PFSK-1 (cell line): ENCODE results near the gene NIPA2.

ENCODE experiments used
- SIN3A ChIP-seq: IDR thresholded peaks from 2 replicates; pipeline ENCODE4 v1.6.1; 2012; ENCODE audit warnings: mild to moderate bottlenecking, low read length, moderate library complexity, borderline replicate concordance; ENCODE audit not compliant: insufficient read depth
- TAF1 ChIP-seq: IDR thresholded peaks from 2 replicates; pipeline ENCODE4 v1.6.1; 2012; ENCODE audit warnings: low read length, control low read depth, borderline replicate concordance; ENCODE audit not compliant: insufficient read depth

DNA sequence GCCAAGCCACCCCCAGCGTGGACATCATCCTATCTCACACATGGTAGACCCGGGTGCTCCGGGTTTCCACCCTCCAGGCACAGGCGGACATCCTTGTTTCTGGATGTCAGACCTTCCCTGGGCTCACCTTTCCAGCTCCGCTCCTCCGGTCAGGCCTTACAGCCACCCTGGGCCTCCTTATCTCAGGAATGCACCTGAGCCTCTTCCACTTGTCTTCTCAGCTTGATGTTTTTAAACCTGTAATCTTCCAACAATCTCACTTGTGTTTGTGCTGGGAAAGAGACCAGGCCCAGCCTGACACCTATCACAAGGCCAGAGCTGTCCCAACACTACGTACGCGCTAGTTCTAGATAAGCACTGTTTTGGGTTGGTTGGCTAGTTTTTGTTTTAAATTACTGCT lies 53.9 kb downstream of the NIPA2 start:
- TF ChIP-seq TAF1 (no peak), SIN3A (no peak)
